ENCODE data around the gene GPR62.
"Not testable (repeated sequence)": the region's sequence is repeated elsewhere in the genome, so short reads cannot be mapped to it uniquely, and the experiment has no call there.

GPR62 gene

GRCh38 chr3:51974277-51974962 lies 19.2 kb downstream of the GPR62 start:
- DNase-seq: no peak

- peak in 1 of 2 donors; percentile 50 for DNase-seq
These were observed 20.0 kb downstream of the GPR62 start, which contains the start of gene ABHD14A for GRCh38 chr3:51974963-51975851. TSS of gene ABHD14A (plus strand) at chr3:51975064. CDS start at chr3:51975136, 72 bp downstream.

GRCh38 chr3:51975852-51976549 lies 20.8 kb downstream of the GPR62 start:
- DNase-seq: no peak

- no peak for DNase-seq
These were observed 22.4 kb downstream of the GPR62 start for GRCh38 chr3:51977446-51978142.

- no peak for DNase-seq
These were observed 22.9 kb downstream of the GPR62 start for GRCh38 chr3:51978143-51978502.

GRCh38 chr3:51980253-51980652 lies 25.1 kb downstream of the GPR62 start:
- DNase-seq: no peak

GRCh38 chr3:51982352-51982837 lies 27.2 kb downstream of the GPR62 start:
- no peak for DNase-seq

GRCh38 chr3:51982838-51983577 lies 27.8 kb downstream of the GPR62 start, which contains the start of gene ACY1:
TSS of gene ACY1 (plus strand) at chr3:51983535. CDS start at chr3:51984065, 530 bp downstream.
- DNase-seq: peak; percentile 17 to 74

GRCh38 chr3:51983578-51984268 lies 28.5 kb downstream of the GPR62 start:
- no peak for DNase-seq

- DNase-seq: no peak
These were observed 29.1 kb downstream of the GPR62 start for GRCh38 chr3:51984269-51984647.

GRCh38 chr3:51985063-51985462 lies 29.9 kb downstream of the GPR62 start:
- DNase-seq: no peak

GRCh38 chr3:51986010-51986947 lies 31.1 kb downstream of the GPR62 start:
- DNase-seq: no peak

- DNase-seq: no peak
These were observed 32.4 kb downstream of the GPR62 start for GRCh38 chr3:51987568-51987967.

- no peak for DNase-seq
These were observed 33.3 kb downstream of the GPR62 start for GRCh38 chr3:51988286-51989146.

GRCh38 chr3:51990501-51990971 lies 35.4 kb downstream of the GPR62 start:
- not testable (repeated sequence) for DNase-seq

- DNase-seq: no peak
These were observed 37.0 kb downstream of the GPR62 start for GRCh38 chr3:51992017-51992682.

- not testable (repeated sequence) for DNase-seq
These were observed 38.5 kb downstream of the GPR62 start for GRCh38 chr3:51993657-51994056.

GRCh38 chr3:51994530-51994929 lies 39.3 kb downstream of the GPR62 start:
- no peak for DNase-seq

Data from bone marrow (tissue), 2 donors.